Stimulated activated CD8-positive, alpha-beta memory T cell treated with anti-CD3 and anti-CD28 coated beads, Interleukin-12 subunit alpha, Interleukin-12 subunit beta, amount 100 ng/mL, for 4 hours (primary cell): Measurements from ENCODE around the gene PDCD7.
"Not testable (repeated sequence)": the region's sequence is repeated elsewhere in the genome, so short reads cannot be mapped to it uniquely, and the experiment has no call there.

Source experiments
- DNase-seq: peaks from one replicate; pipeline ENCODE4 v3.0.0-alpha.2; 2020; ENCODE audit warnings: low read depth

The PDCD7 gene

DNA sequence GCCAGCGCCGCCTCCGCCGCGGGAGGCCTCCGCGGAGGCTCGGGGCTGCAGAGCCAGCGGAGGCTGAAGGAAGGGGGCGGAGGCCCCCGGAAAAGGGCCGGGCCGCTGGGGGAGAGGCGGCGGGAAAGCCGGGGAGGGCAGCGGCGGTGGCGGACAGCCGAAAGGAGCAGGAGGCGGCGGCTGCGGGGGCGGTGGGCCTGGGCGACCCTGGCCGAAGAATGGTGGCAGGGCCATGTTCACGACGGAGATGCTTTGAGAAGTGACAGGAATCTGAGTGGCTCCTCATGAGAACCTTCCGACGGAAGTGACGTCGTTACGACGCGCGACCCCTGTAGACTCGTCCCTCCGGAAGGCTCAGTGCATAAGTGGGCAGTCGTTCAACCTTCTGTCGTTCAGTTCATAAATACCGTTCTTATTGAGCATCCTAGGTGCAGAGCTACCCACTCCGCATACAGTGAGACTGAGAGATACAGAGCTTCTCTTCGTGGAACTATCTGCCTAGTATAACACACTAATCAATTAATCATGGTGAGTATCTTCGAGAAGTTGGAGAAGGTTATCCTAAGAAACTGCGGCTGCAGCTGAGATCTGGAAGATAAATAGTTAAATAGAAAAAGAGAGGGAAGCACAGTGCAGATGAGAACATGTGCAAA is at the start of gene PDCD7:
PDCD7 (minus strand) TSS at position 261 of the 653 bp plus-strand sequence; CDS start at position 234, 27 bp downstream.
- DNase-seq: peak; percentile 67

DNA sequence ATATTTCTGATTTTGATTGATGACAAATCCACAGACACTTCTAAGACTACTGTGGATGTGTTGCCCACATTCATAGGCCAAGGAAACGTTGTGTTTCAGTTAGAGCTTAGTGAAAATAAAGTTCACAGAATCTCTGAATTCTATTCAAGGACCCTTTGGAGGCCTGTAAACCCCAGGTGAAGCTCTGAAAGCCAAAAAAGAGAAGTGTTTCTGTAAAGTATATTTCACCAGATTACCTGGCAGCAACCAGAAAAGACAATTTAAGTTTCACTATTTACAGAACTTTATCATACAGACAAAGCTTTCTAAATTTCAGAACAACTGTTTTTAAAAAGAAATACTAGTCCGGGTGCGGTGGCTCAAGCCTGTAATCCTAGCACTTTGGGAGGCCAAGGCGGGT is 48.9 kb upstream of the PDCD7 start:
- no peak for DNase-seq

- not testable (repeated sequence) for DNase-seq
Measured at GRCh38 chr15:65181582-65182353, 48.2 kb upstream of the PDCD7 start.

DNA sequence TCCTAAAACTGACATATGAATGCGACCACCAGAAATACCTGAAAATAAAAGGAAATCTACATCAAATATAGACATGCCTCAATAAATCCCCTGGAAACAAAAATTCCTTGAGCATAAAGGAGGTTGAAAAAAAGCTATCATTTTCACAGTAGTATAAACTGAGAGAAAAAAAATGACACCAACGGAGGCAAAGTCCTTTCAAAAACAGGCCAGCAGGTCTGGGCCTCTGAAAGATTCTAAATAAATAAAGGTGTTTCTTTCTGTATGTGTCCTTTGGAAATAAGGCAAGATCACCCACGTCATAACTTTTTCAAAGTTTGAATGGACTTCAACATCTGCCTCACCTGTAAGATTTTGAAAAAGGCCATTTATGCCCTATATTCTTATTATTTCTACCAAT is 46.6 kb upstream of the PDCD7 start:
- DNase-seq: no peak

DNA sequence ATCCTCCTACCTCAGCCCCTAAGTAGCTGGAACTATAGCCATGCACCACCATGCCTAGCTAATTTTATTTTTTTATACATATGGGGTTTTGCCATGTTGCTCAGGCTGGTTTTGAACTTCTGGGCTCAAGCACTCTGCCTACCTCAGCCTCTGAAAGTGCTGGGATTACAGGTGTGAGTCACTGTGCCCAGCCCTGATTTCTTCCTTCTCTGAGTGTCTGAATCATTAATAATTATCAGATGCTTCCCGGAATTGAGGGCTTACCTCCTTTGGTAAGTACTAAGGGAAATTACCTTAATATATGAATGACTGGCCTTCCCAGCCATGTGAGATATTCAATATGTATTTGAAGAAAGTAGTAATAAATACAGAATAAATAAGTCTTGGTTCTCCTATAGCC is 44.3 kb upstream of the PDCD7 start:
- DNase-seq: no peak

- no peak for DNase-seq
Measured at GRCh38 chr15:65176056-65176455, 42.4 kb upstream of the PDCD7 start.

GRCh38 chr15:65175511-65175910 is 41.9 kb upstream of the PDCD7 start:
- DNase-seq: no peak

- DNase-seq: no peak
Measured at GRCh38 chr15:65174509-65174908, 40.9 kb upstream of the PDCD7 start.

- DNase-seq: no peak
Measured at GRCh38 chr15:65172531-65172930, 38.9 kb upstream of the PDCD7 start.

DNA sequence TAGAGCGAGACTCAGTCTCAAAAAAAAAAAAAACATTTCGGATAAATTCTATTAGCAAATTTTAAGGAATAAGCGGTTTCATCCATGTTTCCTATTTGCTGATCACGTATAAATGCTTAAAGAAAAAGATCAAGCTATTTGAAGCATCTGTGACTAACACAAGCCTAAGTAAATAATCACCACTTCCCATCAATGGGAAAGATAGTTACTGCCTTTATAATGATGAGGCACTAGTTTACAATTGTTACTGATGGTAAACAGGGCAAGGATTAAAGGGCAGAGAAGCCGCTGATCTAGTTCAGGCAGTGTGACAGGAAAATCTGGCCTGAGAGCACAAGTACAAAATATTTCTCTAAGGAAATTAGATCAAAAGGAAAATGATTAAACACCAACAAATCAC is 37.8 kb upstream of the PDCD7 start:
- DNase-seq: no peak

GRCh38 chr15:65165875-65166274 is 32.3 kb upstream of the PDCD7 start:
- no peak for DNase-seq

DNA sequence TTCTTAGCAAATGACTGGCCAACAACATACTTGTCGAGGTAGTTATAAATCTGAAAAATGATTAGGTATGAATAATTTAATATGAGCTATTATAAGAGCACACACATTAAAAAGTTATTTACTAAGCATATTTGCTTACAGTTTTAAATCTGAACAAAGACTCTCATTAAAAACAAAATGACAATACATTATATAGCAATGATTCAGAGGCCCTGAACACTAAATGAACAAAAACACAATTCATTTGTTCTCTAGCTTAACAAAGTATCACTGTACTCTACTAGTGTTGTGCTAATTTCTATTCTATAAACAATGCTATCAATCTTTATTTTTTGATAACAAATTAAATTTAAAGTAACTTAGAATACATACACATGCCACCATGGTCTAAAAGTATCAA is 30.5 kb upstream of the PDCD7 start:
- DNase-seq: no peak

DNA sequence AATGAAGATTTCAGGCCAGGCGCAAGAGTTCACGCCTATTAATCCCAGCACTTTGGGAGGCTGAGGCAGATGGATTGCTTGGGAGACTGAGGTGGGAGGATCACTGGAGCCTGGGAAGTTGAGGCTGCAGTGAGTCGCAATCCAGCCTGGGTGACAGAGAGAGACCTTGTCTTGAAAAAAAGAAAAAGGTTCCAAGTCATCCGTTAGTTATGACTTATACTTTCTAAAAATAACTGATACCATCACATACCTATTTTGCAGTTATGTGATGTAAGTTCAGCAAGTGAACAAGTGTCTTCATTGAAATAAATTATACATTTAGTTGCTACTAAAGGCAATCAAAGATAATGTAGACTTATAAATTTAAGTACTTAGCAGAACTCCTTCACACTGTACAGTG is 29.4 kb upstream of the PDCD7 start:
- no peak for DNase-seq

DNA sequence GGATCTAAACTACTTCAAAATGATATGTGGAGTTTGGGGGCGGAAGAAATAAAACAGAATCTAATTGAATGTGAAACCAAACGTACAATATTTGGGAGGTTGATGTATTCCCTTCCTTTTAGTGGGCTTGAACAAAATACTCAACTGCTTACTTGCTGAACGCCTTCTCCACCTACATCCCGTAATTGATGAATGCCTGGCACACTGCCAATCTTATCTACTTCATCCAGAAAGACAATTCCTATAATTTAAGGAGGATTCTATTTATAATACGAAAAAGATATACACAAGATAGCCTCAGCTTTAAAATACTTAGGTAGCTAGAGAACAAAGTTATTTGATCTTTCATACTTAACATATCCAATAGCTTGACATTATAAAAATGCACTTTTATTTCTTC is 23.1 kb upstream of the PDCD7 start:
- DNase-seq: no peak

DNA sequence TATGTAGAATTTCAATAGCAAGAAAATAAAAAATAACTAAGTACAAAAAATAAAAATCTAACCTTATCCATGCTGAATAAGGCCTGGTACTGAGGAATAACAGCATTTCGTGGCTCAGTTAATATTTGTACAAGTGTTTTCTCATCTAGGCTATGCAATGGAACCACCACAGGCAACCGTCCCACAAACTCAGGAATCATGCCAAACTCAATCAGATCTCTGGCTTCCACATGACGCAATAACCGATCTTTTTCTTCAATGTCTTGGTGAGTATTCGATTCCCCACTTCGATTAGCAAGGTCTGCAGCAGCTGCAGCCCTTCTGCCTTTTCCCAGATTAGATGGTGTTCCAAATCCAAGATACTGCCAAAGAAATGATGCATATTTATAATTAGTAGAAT is 21.1 kb upstream of the PDCD7 start:
- no peak for DNase-seq

GRCh38 chr15:65147902-65148301 is 14.3 kb upstream of the PDCD7 start:
- no peak for DNase-seq

DNA sequence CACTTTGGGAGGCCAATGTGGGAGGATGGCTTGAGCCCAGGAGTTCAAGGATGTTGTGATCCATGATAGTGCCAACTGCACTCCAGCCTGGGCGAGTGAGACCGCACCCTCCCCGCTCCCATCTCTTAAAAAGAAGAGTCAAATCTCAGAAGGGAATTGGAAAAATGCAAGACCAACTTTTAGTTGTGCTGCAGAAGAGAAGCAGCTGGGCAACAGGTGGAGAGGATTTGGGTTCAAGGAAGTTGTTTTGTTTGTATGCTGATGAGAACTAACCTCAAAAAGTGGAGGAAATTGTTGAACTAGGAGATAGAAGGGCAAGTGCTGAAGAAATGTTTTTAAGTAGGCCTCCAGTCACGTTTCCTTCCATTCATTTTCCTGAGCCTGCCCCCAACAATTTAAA is 12.8 kb upstream of the PDCD7 start:
- no peak for DNase-seq

DNA sequence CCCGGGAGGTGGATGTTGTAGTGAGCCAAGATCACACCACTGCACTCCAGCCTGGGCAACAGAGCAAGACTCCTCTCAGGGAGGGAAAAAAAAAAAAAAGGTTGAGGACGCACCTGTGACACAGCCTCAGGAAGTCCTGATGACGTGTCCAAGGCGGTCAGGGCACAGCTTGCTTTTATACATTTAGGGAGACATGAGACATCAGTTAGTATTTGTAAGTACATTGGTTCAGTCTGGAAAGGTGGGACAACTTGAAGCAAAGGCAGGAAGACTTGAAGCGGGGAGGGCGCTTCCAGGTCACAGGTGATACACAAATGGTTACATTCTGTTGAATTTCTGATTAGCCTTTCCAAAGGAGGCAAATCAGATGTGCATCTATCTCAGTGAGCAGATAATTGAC is 5.0 kb upstream of the PDCD7 start:
- not testable (repeated sequence) for DNase-seq

DNA sequence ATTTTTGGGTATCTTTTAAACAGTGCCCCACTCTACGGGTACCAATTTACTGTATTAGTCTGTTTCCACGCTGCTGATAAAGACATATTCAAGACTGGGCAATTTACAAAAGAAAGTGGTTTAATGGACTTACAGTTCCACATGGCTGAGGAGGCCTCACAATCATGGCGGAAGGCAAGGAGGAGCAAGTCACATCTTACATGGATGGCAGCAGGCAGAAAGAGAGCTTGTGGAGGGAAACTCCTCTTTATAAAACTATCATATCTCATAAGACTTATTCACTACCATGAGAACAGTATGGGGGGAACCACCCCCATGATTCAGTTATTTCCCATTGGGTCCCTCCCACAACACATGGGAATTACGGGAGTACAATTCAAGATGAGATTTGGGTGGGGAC is 4.3 kb upstream of the PDCD7 start:
- not testable (repeated sequence) for DNase-seq

DNA sequence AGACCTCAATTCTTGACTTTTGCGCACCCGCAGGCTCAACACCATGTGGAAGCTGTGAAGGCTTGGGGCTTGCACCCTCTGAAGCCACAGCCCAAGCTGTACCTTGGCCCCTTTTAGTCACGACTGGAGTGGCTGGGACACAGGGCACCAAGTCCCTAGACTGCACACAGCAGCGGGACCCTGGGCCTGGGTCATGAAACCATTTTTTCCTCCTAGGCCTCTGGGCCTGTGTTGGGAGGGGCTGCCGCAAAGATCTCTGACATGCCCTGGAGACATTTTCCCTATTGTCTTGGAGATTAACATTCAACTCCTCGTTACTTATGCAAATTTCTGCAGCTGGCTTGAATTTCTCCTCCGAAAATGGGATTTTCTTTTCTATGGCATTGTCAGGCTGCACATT is 3.5 kb upstream of the PDCD7 start:
- DNase-seq: not testable (repeated sequence)

DNA sequence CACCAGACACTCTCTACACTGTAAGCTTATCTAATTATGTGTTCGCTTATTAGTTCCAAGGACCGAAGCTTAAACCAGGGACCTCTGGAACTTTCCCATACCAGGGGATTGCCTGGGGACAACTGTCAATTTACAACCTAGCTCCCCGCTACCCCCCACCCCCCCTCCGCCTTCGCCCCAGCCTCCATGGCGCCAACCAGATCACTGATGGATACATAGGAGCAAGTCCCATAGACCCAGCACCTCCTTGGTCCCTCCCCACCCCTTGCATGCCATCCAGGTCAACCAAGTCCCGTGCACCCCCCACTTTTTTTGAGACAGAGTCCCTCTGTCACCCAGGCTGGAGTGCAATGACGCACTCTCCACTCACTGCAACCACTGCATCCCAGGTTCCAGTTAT is 930 bp upstream of the PDCD7 start:
- no peak for DNase-seq

DNA sequence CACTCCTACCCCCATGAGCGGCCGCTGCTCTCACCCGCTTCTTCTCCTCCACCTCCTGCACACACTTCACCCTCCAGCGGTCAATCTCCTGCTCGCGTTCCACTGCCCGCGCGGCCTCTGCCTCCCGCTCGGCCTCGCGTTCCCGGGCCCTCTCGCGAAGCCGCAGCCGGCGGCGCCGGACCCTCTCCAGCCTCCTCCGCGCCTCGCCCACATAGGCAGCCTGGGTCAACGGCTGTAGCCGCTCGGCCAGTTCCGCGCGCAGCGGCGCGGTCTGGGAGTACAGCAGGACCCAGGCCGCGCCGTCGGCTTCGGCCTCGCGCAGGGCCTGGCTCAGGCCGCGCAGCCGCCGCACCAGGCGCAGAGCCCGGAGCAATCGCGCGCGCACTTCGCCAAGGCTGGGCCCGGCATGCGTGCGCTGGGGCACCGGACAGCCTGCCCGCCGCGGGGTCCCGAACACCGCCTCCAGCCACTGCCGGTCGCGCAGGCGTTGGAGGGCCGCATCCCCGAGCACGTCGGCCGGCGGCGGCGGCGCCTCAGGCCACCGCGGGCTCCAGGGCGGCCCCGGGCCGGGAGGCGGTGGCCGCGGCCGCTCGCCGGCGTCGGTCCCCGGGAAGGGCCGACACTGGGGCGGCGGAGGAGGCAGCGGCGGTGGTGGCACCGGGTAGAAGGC is 595 bp downstream of the PDCD7 start:
- peak; percentile 3 for DNase-seq

GRCh38 chr15:65130941-65131340 is 2.7 kb downstream of the PDCD7 start:
- DNase-seq: no peak
